ENCODE measurements around the gene ATF7IP.
A peak's percentile ranks its signal among the peaks of the same experiment; 100 is the strongest.

The ATF7IP gene

DNA sequence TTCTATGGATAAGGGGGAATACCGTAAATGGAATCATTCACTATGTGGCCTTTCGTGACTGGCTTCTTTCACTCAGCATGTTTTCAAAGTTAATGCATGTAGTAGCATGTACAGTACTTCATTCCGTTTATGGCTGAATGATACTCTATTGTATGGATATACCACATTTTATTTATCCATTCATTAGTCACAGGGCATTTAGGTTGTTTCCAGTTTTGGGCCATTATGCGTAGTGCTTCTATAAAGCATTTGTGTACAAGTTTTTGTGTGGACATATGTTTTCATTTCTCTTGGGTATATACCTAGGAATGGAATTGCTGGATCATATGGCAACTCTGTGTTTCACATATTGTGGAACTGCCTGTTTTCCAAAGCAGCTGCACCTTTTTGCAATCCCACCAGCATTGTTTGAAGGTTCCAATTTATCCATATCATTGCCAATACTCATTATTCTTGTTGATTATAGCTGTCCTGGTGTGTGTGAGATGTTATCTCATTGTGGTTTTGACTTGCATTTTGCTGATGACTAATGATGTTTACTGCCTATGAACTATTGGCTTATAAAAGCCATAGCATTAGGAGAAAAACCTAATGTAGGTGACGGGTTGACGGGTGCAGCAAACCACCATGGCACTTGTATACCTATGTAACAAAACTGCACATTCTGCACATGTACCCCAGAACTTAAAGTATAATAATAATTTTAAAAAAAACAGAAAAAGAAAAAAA is 45.5 kb downstream of the ATF7IP start:
- DNase-seq (ENCODE audit: low spot score): no peak

- DNase-seq (ENCODE audit: low spot score): peak; percentile 48
Measured at GRCh38 chr12:14416658-14417057, 51.2 kb downstream of the ATF7IP start.

- DNase-seq (ENCODE audit: low spot score): peak; percentile 65
Measured at GRCh38 chr12:14417715-14418114, 52.2 kb downstream of the ATF7IP start.

GRCh38 chr12:14418451-14418890 is 53.0 kb downstream of the ATF7IP start:
- DNase-seq (ENCODE audit: low spot score): peak; percentile 55

- DNase-seq (ENCODE audit: low spot score): no peak
Measured at GRCh38 chr12:14422516-14423230, 57.2 kb downstream of the ATF7IP start.

- DNase-seq (ENCODE audit: low spot score): no peak
Measured at GRCh38 chr12:14424545-14424944, 59.1 kb downstream of the ATF7IP start.

DNA sequence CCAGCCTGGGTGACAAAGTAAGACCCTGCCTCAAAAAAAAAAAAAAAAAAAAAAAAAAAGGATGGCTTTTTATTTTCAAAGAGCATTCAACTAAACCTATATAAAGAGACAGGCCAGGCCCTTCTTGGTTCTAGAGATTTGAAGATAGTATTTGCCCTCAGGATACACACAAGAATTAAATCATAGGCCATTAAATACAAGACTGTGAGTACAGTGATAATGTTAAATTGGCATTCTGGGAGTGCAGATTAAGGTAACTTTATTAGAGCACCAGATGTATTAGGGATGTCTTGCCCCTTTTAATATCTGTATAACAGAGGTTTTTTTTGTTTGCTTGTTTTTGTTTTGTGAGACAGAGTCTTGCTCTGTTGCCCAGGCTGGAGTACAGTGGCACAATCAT is 61.3 kb downstream of the ATF7IP start:
- DNase-seq (ENCODE audit: low spot score): no peak

DNA sequence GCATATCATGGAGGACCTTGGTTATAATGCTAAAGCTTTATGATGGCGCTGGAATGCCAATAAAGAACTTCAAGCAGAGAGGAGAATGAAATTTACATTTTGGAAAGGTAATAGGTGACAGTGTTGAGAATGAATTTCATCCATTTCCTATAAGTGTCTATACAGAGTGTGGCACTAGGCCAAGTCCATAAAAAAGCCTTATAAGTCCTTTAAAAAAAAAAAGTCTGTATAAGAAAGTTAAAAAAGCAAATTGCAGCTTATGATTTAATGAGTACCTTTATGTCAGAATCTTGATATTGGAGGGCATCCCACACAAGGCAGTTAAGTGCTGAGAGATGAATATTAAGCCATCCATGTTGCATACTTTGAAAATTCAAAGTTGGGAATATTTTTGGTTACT is 62.4 kb downstream of the ATF7IP start:
- DNase-seq (ENCODE audit: low spot score): no peak

DNA sequence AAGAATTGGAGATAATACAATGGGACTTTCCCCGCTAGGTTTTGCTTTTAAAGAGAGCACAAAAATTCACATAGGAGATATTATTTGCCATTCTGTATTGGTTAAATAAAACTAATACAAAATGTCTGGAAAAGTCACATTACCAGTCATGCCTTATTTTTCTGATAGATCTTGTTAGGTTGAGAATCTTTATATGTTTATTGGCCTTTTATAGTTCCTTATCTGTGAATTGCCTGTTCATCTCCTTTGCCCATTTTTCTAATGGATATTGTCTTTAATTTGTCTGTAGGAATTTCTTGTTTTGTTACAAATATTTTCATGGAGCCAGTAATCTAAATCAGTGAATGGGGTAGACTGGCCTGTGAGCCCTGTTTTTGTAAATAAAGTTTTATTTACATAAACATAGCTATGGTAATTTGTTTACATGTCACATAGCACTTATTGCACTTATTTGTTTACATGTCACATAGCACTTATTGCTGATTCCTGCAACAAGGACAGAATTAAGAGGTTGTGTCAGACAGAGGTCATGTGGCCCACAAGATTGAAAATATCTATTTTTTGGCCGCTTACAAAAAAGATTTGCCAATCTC is 65.0 kb downstream of the ATF7IP start:
- no peak for DNase-seq (ENCODE audit: low spot score)

GRCh38 chr12:14431975-14432374 is 66.5 kb downstream of the ATF7IP start:
- DNase-seq (ENCODE audit: low spot score): no peak

GRCh38 chr12:14435627-14436026 is 70.1 kb downstream of the ATF7IP start:
- no peak for DNase-seq (ENCODE audit: low spot score)

DNA sequence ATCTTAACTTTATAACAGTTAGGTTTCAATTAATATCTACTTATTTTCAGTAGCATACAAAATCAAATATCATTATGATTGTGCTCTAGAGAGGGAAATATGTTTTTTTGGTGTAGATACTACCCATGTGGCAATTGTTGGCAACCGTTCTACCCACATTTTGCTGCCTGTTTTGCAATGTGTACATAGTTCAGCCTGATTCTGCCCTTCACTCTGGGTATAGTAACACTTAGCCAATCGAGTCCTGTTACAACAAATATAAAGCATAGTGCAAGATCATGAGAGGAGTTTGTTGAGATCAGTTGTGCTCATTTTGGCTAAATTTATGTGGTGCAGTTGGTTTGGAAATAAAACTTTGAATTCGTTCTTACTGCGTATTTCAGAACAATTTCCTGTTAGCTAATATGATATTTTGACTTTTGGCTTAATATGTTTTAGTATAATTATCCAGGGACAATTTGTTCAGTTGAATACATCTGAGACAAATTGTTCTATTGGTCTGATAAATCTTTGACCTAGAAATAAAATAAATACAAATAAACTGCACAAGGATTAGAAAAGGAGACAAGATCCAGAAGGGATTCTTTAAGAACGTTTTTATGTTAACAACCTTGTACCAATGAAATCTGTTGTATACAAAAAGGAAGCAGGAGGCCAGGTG is 76.9 kb downstream of the ATF7IP start:
- no peak for DNase-seq (ENCODE audit: low spot score)

DNA sequence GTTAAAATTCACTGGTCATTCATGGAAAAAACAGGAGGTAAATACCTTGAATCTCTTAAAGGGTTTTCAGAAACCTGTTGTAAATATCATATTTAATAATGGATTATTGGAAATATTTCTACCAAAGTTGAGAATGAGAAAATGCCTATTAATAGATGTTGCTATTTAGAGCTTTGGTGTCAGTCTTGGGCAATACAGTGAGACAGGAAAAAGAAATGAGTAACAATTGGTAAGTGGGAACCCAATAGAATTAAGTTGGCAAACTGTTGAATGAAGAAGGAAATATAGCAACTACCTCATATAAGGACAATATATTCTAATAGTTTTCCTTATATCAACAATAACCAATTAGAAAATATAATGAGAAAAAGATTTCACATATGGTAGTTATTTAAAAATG is 78.0 kb downstream of the ATF7IP start:
- peak; percentile 33 for DNase-seq (ENCODE audit: low spot score)

DNA sequence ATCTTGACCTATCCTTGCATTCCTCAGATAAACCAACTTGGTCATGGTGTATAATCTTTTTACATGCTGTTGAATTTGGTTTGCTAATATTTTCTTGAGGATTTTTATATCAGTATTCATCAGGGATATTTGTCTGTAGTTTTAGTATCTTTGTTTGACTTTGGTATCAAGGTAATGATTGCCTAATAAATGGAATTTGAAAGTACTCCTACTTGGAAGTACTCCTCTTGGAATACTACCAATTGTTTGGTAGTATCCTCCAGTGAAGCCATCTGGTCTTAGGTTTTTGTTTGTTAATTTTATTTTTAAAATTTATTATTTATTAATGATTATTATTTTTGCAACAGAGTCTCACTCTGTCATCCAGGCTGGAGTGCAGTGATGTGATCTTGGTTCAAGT is 85.0 kb downstream of the ATF7IP start:
- no peak for DNase-seq (ENCODE audit: low spot score)

DNA sequence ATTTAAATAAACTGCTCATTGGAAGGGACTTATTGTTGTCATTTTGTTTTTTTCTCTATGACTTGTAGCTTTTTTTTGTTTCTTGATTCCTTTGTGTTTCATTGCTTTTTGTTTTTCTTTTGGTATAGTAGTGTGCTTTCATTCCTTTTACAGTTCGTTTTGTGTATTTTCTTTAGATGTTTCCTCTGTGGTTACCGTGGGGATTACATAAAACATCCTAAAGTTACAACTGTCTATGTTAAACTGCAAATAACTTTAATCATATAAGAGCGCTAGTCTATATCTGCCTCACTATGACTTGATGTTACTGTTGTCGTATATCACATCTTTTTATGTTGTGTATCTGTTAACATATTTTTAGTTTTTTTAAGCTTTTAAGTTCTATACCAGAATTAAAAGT is 86.9 kb downstream of the ATF7IP start:
- DNase-seq (ENCODE audit: low spot score): no peak

- DNase-seq (ENCODE audit: low spot score): no peak
Measured at GRCh38 chr12:14452865-14453264, 87.4 kb downstream of the ATF7IP start.

DNA sequence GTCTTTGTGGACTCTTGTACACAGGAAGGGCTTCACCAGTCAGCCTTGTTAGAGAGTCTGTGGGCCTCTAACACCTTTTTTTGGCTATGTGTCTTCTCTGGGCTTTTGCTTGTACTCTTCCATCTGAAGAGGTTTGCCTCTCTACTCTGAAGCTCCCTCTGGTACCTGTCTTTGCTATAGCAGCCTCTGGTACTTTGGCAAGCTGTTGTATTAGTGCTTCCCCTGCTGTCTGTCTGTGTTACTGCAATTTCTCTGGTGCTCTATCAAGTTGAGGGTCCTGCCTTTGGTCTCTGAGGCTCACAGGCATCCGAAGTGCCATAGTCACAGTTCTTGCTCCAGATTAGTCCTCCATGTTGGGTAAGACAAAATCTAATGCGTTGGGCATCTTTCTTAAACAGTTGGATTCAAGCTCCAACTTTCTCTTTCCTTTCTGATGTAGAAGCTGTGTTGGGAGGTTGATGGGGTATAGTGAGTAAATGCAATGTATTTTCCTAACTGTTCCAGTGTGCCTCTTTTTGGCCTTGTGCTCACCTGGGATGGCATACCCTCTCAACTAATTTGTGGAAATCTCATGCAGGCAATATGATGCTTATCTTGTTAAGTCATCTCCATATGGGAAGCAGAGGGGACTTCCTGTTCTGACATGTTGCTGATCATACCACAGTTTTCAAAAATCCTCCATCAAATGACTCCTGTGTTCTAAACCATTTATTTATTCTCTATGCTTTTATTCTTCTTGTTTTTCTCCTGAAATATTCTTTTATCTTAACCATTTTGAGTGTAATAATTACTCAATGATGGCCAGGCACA is 88.8 kb downstream of the ATF7IP start:
- DNase-seq (ENCODE audit: low spot score): peak; percentile 25

DNA sequence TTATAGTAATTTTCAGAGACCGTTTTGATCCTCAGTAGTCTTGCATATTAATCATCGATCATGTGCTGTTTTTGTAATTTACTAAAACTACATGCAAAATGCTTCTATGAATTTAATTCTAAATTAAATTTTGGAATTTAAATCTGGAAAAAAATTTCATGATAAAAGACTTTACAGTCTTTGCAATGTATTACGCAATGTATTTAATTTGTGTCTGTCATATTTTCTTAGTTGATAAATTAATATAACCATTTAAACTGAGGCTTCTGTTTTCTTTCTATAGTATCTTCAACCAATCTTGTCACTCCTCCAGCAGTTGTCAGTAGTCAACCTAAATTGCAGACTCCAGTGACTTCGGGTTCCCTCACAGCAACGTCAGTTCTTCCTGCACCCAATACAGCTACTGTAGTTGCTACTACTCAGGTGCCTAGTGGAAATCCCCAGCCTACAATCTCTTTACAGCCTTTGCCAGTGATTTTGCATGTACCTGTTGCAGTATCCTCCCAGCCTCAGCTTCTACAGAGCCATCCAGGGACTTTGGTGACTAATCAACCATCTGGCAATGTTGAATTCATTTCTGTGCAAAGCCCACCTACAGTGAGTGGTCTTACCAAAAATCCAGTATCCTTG is 94.8 kb downstream of the ATF7IP start:
- DNase-seq (ENCODE audit: low spot score): no peak

- DNase-seq (ENCODE audit: low spot score): no peak
Measured at GRCh38 chr12:14471497-14471896, 106.0 kb downstream of the ATF7IP start.

GRCh38 chr12:14473707-14474287 is 108.3 kb downstream of the ATF7IP start:
- DNase-seq (ENCODE audit: low spot score): peak; percentile 8

DNA sequence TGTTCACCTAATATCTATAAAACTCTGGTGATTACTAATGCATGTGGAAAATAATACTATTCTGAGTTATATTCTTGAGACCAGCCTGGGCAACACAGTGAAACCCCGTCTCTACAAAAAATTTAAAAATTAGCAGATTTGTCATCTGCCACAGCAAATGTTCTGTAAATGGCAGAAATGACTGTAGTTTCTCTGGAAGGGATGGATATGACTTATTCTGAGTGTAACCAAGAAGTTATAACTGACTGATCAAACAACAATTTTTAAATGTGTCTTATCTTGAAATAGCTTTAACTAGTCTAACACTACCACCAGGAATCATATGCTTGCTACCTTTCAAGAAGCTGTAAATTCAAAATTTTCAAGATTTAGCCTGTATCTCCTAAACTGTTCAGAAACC is 113.5 kb downstream of the ATF7IP start:
- DNase-seq (ENCODE audit: low spot score): no peak

Data from kidney capillary endothelial cell (primary cell).